Testis (tissue), 2 donors: Measurements from ENCODE around the gene C1orf35.

Experiments
- CTCF ChIP-seq, 3 experiments: fragments of 450-650 bp in 2 of 3; fragments of 200-600 bp in 1 of 3; sonication (generic) in 1 of 3; IDR thresholded peaks; one replicate each; pipeline ENCODE4 v1.5.1; 2016 to 2019; ENCODE audit warnings: antibody characterized with exemption in 3 of 3, mild to moderate bottlenecking in 2 of 3, moderate library complexity in 1 of 3
- POLR2A ChIP-seq: fragments of 450-650 bp; IDR thresholded peaks from one replicate; pipeline ENCODE4 v1.6.1; 2017; ENCODE audit warnings: antibody characterized with exemption, mild to moderate bottlenecking, moderate library complexity

- TF ChIP-seq CTCF (IDR thresholded peaks at IDR 0.05) (no peak), POLR2A (no peak)
Observed at GRCh38 chr1:228123505-228123904, 20.4 kb upstream of the C1orf35 start.
